Right cardiac atrium (tissue), 5 donors: ENCODE results near the gene ATP5IF1. TPM values are rescaled to one million over a fixed set of nuclear protein-coding genes. Genes with fewer than 3 reads are reported as not detected.

ENCODE experiments used
- ATAC-seq, 2 donors: fragments of 200-7000 bp; cut with Tn5 transposase; one replicate each; pipeline versions ENCODE4 v1.8.0 to v1.9.1; 2020; ENCODE audit warnings: moderate library complexity in 2 of 2, mild to moderate bottlenecking in 1 of 2
- DNase-seq, 3 donors: peaks; one replicate each; pipeline ENCODE4 v3.0.0-alpha.2; 2020
- H3K27ac ChIP-seq: one replicate; pipeline ENCODE4 v1.5.1; 2013; ENCODE audit warnings: mild to moderate bottlenecking, low read length, control low read depth, moderate library complexity
- H3K27me3 ChIP-seq: one replicate; pipeline ENCODE4 v1.6.1; 2013; ENCODE audit not compliant: control insufficient read depth, insufficient read depth
- H3K4me1 ChIP-seq: one replicate; pipeline ENCODE4 v1.6.1; 2013; ENCODE audit warnings: low read length; ENCODE audit not compliant: control insufficient read depth, insufficient read depth
- H3K4me3 ChIP-seq: one replicate; pipeline ENCODE4 v1.5.1; 2013; ENCODE audit warnings: low read length, control low read depth
- H3K9me3 ChIP-seq: one replicate; pipeline ENCODE4 v1.6.1; 2013; ENCODE audit warnings: low read length; ENCODE audit not compliant: control insufficient read depth
- WGBS: extraction: QIAGEN DNeasy Blood & Tissue Kit; methylation state at CpG from one replicate; pipeline ENCODE4 v1.1.7; 2013; 5-methylcytosine and 5-hydroxymethylcytosine counted together
- intact Hi-C, 4 donors: fragments of 100-400 bp; cut with DNase I; formaldehyde crosslinking; loops; one replicate each; pipeline versions ENCODE4 v1.11.0 to v1.14.0; 2022 to 2023
- polyA plus RNA-seq: library from polyadenylated mRNA; stranded (reverse); fragments of 200-250 nt; gene quantifications from one replicate; pipeline ENCODE4 v1.2.3, GENCODE V29; 2013
- total RNA-seq, 4 donors: library from RNA; stranded (reverse); fragmentation: NEBNext Ultra II Directional; extraction: Animal tissue kit (Norgen Biotek cat#: 25700); gene quantifications; one replicate each; pipeline ENCODE4 v1.2.1, GENCODE V29; 2021
- donor health status: healthy with polysubstance abuse.
- donor health status: DM: no; HTN: yes; CAD: no.
- donor health status: DM: no; HTN: no; CAD: no.
- donor health status: DM: no; HTN: yes; CAD: no; lungs with severe emphysema.
- donor health status: DM: yes; HTN: yes; CAD: no.

ATP5IF1 gene
- total and polyA plus RNA-seq, 5 donors, result 244 to 1,557 (median 458) TPM

DNA sequence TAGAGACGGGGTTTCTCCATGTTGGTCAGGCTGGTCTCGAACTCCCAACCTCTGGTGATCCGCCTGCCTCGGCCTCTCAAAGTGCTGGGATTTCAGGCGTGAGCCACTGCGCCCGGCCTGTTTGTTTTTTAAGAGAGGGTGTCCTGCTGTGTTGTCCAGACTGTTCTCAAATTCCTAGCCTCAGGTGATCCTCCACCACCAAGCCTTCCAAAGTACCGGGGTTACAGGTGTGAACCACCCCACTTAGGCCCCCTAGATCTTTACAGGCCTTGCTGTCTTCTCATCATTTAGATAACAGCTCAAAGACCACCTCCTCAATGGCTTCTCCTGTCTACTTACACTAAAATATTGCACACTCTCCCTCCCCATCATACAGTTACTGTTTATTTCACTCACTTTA is 29.7 kb downstream of the ATP5IF1 start:
- H3K4me1 ChIP-seq, result peaks cover 11% of the 10 kb centered on the region
- no peak for ATAC-seq
- 90% methylated on average over 8 of the region's 8 CpGs for WGBS

DNA sequence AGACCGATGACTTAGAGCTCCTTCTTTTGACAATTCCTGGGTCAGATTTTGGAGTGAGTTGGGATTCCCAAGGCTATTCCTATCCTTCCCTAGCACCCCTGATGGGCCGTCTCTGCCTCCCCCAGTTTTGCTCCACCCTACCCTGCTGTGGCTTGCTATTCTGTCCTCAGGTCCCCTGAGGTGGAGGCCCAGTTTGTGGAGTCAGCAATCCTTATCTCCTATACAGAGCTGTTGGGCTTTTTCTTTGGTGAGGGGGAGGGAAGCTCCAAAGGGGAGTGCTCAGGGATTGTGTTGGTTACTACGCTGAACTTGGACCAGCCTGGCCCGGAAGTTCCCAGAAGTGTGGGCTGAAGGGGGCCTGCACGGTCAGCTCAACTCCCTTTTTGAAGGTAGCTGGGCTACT is 31.0 kb downstream of the ATP5IF1 start:
- WGBS, result 41% methylated on average over 5 of the region's 5 CpGs
- Histone ChIP-seq H3K4me3 (no peak overlapping the region), H3K9me3 (no peaks in the 10 kb centered on the region), H3K27ac (no peak overlapping the region), H3K4me1 (peaks cover 9% of the 10 kb centered on the region), H3K27me3 (no peaks in the 10 kb centered on the region)
- intact Hi-C loops, result no loop called here
- DNase-seq (peak in 1 of 3 donors; percentile 52), ATAC-seq (peak; percentile 60 to 62)

More for the DNA sequence above, 29.7 kb downstream of the ATP5IF1 start:
- DNase-seq, result no peak
- intact Hi-C loops, result no loop called here
- Histone ChIP-seq H3K4me3 (no peak overlapping the region), H3K27me3 (no peaks in the 10 kb centered on the region), H3K27ac (no peak overlapping the region), H3K9me3 (no peaks in the 10 kb centered on the region)

DNA sequence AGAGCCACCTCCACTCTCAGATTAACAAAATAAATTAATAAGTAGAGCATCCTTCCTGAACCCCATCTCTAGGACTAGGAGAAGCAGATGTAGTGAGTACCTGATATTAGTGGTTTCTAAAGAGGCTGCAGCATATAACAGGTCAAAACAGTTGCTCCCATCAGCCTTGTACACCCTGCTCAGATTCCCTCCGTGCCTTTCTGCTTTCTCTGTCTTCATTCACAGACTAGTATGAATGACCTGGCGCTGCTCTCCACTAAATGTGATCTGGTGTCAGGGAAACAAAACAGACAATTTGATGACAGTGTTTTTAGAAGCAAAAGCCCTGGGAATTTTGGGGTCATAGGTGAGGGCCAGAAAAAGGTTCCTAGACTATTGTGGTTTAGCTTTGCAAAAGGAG is 31.7 kb downstream of the ATP5IF1 start:
- ATAC-seq (no peak), DNase-seq (no peak)
- H3K27me3 ChIP-seq, result no peaks in the 10 kb centered on the region
- 75% methylated on average over 2 of the region's 2 CpGs for WGBS
- H3K4me1 ChIP-seq, result peaks cover 9% of the 10 kb centered on the region
- H3K27ac ChIP-seq, result no peak overlapping the region
- no peaks in the 10 kb centered on the region for H3K9me3 ChIP-seq
- intact Hi-C loops, result no loop called here
- no peak overlapping the region for H3K4me3 ChIP-seq

DNA sequence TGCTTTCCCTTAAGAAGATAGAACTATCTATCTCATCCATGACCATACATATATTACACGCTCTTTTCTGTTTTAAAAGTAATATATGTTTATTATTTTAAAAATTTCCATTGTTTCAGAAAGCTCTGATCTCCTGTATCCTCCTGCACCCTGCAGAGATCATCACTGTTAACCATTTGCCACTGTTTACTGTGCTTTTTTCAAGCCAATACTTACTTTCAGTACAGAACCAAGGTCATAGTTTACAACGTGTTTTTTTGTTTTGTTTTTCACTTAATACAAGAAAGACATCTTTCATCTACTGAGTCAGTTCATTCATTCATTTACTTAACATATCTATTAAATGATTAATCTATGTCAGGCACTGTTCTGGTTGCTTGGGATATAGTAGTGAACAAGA is 33.6 kb downstream of the ATP5IF1 start:
- no peaks in the 10 kb centered on the region for H3K27me3 ChIP-seq
- ATAC-seq (no peak), DNase-seq (no peak)
- no peak overlapping the region for H3K4me3 ChIP-seq
- no peak overlapping the region for H3K27ac ChIP-seq
- H3K9me3 ChIP-seq, result no peaks in the 10 kb centered on the region
- H3K4me1 ChIP-seq, result peaks cover 5% of the 10 kb centered on the region
- WGBS, result 71% methylated on average over 2 of the region's 2 CpGs
- intact Hi-C loops, result no loop called here

DNA sequence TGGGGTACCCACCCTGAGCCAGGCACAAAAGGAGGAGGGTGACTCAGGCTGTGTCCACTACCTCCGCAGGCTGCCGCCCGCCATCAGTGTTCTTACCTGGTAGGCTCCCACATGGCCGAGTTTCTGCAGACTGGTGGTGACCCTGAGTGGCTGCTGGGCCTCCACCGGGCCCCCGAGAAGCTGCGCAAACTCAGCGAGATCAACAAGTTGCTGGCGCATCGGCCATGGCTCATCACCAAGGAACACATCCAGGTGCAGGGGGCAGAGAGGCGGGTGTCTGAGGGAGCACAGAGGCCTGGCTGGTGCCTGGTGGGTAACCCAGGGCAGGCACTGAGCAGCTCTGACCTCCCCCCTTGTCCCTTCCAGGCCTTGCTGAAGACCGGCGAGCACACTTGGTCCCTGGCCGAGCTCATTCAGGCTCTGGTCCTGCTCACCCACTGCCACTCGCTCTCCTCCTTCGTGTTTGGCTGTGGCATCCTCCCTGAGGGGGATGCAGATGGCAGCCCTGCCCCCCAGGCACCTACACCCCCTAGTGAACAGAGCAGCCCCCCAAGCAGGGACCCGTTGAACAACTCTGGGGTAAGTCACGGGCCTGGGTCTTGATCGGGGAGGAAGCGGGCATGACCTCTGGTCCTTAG is 36.4 kb downstream of the ATP5IF1 start:
- peak in 1 of 2 donors; percentile 11 for ATAC-seq
- no peak for DNase-seq
- Histone ChIP-seq H3K4me1 (no peaks in the 10 kb centered on the region), H3K27ac (no peak overlapping the region), H3K4me3 (no peak overlapping the region), H3K27me3 (no peaks in the 10 kb centered on the region), H3K9me3 (no peaks in the 10 kb centered on the region)
- intact Hi-C loops, result no loop called here
- WGBS, result 95% methylated on average over 20 of the region's 20 CpGs

DNA sequence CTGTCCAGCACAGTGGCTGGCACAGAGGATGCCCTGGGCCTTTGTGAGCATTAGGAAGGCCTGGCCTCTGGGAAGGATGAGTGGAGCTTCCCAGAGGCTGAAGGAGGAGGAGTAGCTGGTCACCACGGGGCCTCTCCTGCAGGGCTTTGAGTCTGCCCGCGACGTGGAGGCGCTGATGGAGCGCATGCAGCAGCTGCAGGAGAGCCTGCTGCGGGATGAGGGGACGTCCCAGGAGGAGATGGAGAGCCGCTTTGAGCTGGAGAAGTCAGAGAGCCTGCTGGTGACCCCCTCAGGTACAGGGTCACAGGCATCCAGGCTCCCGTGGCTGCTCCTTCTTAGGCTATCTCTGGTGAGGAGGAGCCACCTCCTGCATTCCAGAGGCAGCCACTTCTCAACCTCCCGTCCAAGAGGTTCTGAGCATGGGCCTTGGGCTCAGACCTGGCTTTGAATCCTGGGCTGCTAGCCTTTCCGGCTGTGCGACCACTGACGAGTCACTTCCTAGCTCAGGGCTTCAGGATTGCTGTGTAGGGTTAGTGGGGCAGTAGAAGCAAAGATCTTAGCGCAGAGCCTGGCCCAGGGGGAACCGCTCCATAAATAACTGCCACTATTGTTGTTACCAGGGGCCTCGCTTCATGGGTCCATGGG is 37.4 kb downstream of the ATP5IF1 start:
- 80% methylated on average over 17 of the region's 17 CpGs for WGBS
- Histone ChIP-seq H3K27me3 (no peaks in the 10 kb centered on the region), H3K27ac (no peak overlapping the region), H3K4me3 (no peak overlapping the region), H3K9me3 (no peaks in the 10 kb centered on the region), H3K4me1 (no peaks in the 10 kb centered on the region)
- peak in 1 of 2 donors; percentile 19 for ATAC-seq
- intact Hi-C loops, result no loop called here
- DNase-seq, result no peak

DNA sequence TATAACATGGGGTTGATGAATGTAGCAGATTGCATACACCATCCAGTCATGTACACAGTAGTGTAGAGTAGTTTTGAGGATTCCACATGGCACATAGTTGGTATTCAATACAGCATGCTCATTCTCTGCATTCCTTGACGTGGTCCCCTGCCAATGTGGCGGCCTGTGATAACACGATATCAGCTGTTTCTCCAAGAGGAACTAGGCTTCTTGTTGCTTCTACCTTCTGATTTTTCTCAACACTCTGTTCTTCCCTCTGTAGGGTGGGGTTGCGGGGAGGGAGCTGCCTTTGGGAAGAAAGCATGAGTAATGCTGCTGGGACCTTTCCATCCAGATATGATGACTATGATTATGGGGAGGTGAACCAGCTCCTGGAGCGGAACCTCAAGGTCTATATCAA is 42.8 kb downstream of the ATP5IF1 start:
- Histone ChIP-seq H3K9me3 (no peaks in the 10 kb centered on the region), H3K27ac (no peak overlapping the region), H3K27me3 (no peaks in the 10 kb centered on the region), H3K4me3 (no peak overlapping the region), H3K4me1 (no peaks in the 10 kb centered on the region)
- WGBS, result 85% methylated on average over 5 of the region's 5 CpGs
- DNase-seq, result no peak
- no peak for ATAC-seq
- intact Hi-C loops, result no loop called here

DNA sequence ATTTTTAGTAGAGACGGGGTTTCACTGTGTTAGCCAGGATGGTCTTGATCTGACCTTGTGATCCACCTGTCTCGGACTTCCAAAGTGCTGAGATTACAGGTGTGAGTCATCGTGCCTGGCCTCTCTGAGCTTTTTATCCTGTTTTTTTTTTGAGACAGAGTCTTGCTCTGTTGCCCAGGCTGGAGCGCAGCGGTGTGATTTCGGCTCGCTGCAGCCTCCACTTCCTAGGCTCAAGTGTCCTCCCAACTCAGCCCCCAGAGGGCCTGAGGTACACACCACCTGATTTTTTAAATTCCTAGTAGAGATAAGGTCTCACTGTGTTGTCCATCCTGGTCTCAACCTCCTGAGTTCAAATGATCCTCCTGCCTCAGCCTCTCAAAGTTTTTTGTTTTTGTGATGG is 43.8 kb downstream of the ATP5IF1 start:
- H3K27ac ChIP-seq, result no peak overlapping the region
- no peak overlapping the region for H3K4me3 ChIP-seq
- ATAC-seq (no peak), DNase-seq (no peak)
- intact Hi-C loops, result no loop called here
- no peaks in the 10 kb centered on the region for H3K27me3 ChIP-seq
- H3K4me1 ChIP-seq, result no peaks in the 10 kb centered on the region
- WGBS, result 93% methylated on average over 7 of the region's 7 CpGs
- H3K9me3 ChIP-seq, result no peaks in the 10 kb centered on the region

DNA sequence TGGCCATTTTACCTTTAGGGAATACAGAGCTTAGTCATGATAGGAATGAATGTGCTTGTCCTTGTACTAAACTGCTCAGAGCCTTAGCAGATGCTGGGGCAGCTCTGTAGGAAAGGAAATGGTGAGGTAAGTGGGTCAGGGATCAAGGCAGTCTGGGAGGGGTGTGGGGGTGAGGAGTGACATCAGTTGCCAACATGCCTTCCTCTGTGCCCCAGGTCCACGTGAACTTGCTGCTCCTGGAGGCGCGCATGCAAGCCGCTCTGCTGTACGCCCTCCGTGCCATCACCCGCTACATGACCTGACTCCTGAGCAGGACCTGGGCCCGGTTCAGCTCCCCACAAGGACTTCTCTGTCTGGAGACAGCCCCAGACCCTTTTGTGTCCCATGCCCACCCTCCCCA is 44.6 kb downstream of the ATP5IF1 start:
- DNase-seq, result peak in 1 of 3 donors; percentile 57
- 90% methylated on average over 8 of the region's 8 CpGs for WGBS
- Histone ChIP-seq H3K4me1 (no peaks in the 10 kb centered on the region), H3K27ac (no peak overlapping the region), H3K27me3 (no peaks in the 10 kb centered on the region), H3K9me3 (no peaks in the 10 kb centered on the region), H3K4me3 (no peak overlapping the region)
- ATAC-seq, result peak; percentile 37 to 50
- intact Hi-C loops, result no loop called here

DNA sequence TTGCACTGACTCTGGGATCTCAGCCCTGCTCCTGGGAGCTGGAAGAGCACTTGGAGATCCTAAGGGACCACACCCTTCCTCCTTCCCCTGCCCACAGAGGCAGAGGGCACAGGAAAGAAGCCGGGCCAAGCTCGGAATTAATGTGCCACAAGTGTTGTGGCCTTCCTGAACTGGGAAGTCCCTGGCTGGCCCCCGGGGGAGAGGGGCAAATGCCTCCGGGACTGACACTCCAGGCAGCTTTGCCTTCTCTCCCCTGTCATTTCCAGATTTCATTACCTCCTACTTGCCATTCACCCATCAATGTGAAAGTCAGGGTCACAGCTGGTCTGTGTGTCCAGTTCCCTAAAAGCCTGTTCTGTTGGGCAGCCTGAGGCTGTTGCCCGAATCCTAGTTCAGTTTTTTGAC is 45.1 kb downstream of the ATP5IF1 start:
- Histone ChIP-seq H3K4me3 (no peak overlapping the region), H3K4me1 (no peaks in the 10 kb centered on the region), H3K9me3 (no peaks in the 10 kb centered on the region), H3K27me3 (no peaks in the 10 kb centered on the region), H3K27ac (no peak overlapping the region)
- DNase-seq, result peak; percentile 27 to 61 (median 49)
- ATAC-seq, result peak; percentile 47 to 65
- intact Hi-C loops, result no loop called here
- 61% methylated on average over 5 of the region's 5 CpGs for WGBS

DNA sequence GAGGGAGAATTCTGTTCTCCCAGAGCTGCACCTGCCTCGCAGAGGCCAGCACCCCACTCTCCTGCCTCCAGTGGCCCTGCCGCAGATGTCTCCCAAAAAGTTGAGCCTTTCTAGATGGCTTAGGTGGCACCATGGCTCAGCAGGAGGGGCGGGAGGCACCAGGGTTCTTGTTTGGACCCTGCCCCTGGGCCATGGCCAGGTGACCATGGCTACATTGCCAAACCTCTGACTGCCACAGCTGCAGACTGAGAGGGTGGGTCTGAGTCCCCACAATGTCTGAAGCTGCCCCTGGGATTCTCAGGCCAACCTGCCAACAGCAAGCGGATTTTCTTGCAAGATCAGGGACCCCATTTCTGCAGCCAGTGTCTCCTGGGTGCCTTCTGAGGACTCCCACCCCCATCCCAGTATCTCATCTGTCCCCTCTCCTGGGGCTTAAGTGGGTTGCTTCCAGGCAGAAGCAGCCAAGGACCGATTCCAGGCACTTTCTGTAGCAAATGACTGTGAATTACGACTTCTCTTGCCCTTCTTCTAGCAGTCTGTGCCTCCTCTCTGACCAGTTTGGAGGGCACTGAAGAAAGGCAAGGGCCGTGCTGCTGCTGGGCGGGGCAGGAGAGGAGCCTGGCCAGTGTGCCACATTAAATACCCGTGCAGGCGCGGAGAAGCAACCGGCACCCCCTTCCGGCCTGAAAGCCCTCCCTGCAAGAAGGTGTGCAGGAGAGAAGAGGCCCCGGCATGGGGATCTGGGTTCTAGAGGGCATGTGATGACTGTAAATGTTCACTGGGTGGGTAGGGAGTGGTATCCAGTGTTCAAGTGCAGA is 45.9 kb downstream of the ATP5IF1 start:
- H3K4me1 ChIP-seq, result no peaks in the 10 kb centered on the region
- H3K9me3 ChIP-seq, result no peaks in the 10 kb centered on the region
- H3K27ac ChIP-seq, result no peak overlapping the region
- H3K4me3 ChIP-seq, result no peak overlapping the region
- intact Hi-C loops, result no loop called here
- H3K27me3 ChIP-seq, result no peaks in the 10 kb centered on the region
- no peak for DNase-seq
- WGBS, result 89% methylated on average over 14 of the region's 14 CpGs
- ATAC-seq, result no peak
